ENCODE measurements around the gene LAPTM4A. TPM values are rescaled to one million over a fixed set of nuclear protein-coding genes. Genes with fewer than 3 reads are reported as not detected.
"Not testable (repeated sequence)": the region's sequence is repeated elsewhere in the genome, so short reads cannot be mapped to it uniquely, and the experiment has no call there.

The LAPTM4A gene
- polyA plus RNA-seq (2013, experiment 1 of 2; ENCODE audit: insufficient read length), result 278 TPM
- polyA plus RNA-seq (2013, experiment 2 of 2; ENCODE audit: insufficient read length), result 300 TPM

DNA sequence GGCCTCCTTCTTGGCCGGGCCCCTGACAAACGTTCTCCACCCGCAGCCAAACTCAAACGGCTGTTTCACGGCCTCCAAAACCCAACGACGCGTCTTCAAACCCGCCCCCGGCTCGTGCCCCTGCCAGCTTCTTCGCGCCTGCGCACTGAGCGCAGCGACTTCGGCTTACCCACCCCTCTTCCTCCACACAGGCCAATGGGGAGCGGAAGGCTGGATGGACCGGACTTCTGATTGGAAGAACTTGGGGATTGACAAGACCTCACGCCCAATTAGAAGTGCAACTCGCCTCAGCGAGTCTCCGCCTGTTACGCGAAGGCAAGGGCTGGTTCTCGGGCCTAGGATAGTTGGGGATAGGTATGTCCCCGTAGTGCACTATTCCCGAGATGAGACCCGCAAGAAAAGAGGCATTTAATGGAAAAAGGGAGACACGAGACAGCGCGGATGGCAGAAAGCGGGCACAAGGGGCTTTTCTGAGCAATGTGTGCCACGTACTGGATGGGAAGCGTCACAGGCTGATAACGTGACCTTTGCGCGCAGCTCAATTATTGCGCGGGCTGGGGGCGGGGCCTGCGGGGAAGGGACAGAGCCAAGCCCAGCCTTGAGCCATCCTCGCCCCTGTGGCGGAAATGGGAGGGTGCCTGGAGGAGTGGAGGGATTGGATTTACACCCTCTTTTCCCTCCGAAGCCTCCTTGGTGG is at the start of gene LAPTM4A:
Gene LAPTM4A, minus strand, starts transcription at position 97 of the 697 bp plus-strand sequence. CDS start 108 bp downstream, outside the sequence.
- DNase-seq, result peak; percentile 100

DNA sequence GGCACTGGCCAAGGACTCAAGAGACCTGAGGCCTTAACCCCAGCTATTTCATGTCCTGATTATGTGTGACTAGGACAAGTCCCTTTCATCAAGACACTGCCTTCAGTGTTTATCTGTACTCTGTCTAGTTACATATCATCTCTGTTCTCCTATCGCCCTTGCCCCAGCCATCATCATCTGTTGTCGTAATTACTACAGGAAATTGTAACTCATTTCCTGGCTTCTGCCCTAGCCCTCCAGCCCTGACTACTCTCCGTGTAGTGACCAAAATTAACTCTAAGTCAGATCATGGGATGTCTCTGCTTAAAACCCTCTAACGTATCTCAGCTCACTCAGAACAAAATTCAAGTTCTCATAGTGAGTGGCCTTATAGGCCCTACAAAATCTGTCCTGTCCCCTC is 49.3 kb upstream of the LAPTM4A start:
- DNase-seq, result no peak

DNA sequence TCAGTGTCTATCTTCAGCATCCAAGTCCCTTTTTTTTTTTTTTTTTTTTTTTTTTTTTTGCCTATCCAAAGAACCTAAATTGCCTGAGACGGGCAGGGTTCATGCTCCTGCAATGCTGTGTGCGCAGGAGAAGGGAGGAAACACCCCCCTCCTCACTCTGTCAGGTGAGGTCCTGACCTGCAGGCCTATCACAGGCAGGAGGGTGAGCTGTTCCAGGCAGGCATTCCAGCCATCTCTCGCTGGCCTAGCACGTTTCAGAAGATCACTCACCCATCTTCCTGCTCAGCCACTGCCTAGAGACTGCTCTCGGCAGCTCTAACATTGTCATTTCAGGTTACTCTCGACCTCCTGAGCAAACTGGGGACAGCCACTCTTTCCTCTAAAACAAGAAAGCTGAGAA is 48.4 kb upstream of the LAPTM4A start:
- no peak for DNase-seq

DNA sequence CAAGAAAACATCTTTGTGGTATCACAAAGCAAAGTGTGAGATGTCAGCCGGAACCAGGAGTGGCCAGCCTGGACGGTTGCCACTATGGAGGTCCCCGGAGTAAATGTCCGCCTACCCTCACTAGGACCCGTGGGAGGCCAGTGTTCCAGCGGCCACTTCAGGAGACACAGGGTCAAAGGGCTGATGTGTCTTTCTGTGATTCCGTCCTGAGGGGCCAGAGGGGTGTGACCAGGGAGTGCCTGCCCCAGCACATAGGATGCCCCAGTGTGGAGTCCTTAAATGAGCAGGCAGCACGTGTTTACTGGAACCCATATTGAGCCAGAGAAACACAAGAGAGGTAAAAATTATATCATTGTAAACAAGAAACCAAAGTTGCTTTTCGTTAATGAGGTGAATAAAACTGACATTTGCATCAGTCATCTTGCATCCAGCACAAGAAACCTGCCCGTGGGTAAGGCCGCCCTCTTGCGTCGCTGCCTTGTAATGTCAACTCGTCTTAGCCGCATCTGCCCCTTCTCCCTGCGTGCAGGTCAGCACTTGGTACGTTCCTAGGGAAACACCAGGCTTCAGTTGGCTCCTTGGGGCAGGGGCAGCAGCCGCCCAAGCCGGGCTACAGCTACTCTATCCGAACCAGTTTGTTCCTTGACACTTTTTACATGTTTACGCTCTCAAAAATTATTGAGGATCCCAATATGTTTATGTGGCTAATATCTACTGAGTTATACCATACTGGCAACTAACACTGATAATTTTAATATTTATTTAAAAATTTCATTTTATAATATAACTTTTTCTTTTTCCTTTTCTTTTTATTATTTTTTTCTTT is 46.7 kb upstream of the LAPTM4A start:
- peak; percentile 82 for DNase-seq

DNA sequence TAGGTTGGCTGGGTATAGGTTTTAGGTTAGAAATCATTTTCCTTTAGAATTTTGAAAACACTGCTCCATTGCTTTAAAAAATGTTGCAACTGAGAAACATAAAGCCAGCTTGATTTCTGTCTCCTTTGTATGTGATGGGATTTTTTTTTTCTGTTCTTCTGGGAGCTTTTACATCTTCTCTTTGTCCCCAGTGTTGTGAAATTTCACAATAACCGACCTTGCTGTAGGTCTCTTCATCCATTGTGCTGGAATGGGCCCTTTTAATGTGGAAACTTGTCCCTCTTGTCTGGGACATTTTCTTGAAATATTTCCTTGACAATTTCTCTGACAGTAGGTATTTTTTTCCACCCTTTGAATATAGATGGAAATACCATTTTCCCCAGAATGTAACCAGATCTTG is 44.0 kb upstream of the LAPTM4A start:
- no peak for DNase-seq

DNA sequence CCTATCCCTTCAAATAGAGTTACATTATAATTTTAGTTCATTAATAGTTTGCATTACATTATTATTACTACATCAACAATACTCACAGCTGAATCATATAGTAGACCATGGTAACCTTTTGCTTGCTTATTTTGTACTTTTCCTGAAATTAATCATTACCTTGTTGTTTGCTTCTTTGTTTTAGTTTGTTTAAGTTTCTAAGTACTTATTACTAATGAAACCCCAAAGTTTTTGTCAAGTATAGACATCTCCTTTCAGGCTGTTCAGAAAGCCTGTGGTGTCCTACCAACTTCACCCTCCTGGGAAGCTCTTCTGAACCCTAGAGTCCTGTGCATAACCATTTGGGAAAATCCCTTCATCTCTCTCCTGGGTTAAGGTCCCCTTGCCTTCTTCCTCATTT is 43.5 kb upstream of the LAPTM4A start:
- DNase-seq, result no peak

DNA sequence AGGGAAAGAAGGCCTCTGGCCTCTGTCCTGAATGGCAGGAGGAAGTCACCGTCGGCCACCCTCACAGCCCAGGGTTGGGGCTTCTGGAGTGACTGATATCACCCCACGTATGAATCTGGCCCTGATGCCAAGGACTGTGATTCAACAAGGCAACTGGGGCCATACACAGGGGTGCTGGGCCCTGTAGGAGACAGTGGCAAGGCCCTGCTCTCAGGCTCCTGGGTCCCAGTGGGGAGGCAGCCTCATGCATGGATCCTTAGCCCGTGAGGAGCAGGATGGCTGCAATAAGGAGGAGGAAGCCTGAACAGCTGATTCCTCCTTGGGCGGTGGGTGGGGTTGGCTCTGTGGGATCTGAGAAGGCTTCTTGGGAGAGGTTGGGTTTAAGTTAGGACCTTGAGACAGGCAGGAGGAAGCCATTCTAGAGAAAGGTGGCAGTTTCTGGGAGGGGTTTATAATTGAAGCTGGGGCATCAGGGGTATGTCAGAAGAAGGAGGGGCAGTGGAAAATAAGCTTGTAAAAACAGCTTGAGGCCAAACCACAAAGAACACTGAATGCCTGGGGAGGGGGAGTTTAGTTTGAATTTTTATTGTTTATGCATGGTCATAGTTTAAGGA is 42.8 kb upstream of the LAPTM4A start:
- DNase-seq, result no peak

DNA sequence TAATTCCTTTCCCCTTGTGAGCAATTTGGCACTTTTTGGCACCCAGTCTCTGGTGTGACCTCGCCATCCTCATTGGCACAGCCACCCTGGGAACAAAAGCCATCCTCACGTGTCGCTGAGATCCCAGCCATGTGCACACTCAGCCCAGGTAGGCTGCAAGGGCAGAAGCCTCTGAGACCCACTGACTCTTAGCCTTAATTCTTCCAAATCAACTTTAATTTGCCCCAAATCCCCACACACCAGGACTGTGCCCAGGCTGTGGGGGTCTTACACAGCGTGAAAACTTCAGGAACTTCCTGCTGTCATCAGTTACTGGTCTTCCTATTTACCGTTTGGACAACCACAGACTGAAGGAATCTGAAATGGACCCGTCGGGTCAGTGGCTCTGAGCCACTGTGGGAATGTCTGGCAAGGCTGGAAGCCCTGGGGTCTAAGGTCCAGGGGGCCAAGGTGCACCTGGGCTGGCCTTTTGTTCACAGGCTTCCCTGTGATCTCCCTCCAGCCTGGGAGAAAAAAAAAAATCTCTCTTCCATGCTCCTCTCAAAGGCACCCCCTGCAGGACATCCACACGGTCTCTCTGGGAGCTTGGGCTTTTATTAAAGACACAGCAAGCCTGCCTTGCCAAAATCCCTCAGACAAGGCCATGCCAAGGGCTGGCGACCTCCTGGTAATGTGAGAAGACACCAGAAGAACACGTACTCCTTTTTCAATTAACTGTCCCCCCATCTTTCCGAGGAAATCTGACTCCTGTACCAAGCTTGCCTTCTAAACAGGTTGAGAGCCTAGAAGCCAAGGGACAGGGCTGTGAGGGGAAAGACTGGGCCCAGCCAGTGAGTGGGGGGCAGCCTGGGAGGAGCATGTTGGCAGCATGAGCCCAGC is 42.1 kb upstream of the LAPTM4A start:
- DNase-seq, result peak; percentile 79

DNA sequence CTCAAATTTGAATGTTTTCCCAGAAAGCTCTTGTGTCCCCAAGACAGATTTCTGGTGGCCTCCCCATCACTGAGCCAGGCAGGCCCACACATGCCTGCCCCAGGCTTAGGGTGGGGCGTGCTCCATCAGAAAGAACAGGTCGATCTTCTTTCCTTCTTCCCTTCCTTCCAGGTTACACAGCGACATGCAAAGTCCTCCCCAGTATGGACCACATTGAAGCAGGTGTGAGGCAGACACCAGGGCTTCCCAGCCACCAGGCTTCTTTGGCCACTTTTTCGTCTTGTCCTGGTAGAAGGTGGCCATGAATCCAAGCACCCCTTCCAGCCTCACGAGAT is 41.4 kb upstream of the LAPTM4A start:
- DNase-seq, result no peak

DNA sequence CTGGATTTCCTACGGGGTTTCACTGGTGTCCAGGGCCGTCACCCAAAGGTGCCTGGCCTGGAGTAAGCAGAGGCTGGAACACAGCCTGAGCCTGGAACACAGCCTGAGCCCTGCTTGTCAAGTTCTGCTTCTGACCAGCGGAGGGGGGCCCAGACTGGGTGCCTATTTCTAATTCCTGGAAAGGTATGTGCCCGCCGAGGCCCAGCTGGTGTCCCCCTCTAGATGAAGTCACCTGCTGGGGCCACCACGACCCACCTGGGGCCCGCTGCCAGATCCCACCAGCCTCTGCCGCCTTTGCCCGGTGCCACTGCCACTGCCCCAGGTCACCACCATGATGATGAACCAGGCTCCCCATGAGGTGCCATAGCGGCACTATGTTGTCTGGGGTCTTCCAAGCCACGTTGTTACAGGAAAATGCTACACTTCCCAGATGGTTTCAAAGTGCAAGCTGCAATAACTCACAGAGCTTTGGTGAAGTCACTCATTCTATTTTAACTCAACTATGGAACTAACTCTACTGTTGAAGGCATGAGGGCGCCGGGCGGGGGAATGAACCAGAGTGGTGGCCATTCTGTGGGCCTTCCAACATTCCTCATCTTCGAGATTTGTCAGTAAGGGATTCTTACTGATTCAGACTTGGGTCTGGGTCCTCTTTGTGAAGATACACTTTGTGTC is 40.9 kb upstream of the LAPTM4A start:
- DNase-seq, result no peak

DNA sequence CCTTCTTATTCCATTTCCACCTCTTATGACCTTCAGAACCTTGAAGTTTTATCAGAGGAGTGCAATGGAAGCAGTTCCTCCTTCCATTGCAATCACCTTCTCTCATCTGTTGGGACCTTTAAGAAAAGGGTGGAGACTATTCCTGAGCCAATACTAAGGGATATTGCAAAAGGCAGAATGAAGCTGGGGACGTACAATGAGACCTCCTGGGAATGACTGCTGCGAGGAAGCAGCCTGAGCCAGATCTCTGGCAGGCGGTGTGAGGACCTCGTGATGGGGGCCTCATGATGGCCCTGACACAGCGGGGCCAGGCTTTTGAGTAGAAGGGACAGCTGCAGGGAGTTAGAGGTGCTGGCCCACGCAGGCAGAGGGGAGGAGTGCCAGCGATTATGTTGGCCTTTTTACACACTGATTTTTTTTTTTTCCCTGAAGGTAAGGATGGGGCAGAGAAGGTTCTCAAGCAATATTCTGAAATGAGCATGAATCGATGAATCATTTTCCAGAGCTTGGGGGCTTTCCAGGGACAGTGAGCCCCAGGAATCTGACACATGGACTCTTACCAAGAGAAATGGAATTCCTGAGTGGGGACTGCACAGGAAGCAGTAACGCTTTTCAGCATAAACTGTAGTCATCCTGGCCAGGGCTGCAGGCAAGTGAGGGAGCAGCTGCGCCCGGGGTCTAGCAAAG is 40.0 kb upstream of the LAPTM4A start:
- DNase-seq, result peak; percentile 94

DNA sequence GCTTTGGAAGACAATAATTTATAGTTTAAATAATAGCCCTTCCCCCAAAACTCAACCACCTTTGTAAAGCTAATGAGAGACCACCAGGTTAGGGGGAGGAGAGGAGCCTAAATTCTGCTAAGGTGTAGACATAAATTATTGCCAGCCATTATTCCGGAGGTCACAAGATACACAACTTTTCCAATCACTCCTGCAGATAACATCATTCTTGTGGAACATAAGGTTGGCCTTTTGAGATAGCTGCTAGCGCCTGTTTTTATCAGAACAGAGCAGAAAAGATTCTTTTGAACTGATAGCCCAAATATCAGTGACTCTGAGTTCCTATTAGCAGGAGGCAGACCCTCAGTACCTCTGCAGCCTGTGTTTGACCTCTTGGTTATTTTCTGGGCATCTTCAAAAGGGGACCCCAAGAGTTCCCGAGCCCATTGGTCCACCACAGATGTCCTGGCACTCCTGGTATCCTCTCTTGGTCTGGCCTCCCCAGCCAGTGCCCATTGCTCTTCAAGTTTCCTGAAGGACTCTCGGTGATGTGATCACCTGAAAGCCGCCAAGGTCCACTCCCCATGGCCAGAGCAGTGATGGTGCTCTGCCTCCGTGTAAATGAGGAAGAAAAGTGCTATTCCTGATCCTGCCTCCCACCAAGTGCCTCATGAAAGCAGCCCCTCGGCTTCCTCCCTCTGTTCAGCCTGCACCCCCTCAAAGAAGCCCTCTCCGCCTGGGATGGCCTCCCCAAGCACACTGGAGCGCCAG is 38.5 kb upstream of the LAPTM4A start:
- DNase-seq, result no peak

DNA sequence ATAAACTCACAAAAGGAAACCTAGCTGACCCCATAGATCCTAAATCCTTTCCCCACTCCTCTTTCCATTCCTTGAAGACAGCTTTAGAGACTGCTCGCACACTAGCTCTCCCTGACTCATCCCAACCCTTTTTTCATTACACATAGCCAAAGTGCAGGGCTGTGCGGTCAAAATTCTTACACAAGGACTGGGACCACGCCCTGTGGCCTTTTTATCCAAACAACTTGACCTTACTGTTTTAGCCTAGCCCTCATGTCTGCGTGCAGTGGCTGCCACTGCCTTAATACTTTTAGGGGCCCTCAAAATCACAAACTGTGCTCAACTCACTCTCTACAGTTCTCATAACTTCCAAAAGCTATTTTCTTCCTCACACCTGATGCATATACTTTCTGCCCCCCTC is 34.5 kb upstream of the LAPTM4A start:
- DNase-seq, result not testable (repeated sequence)

DNA sequence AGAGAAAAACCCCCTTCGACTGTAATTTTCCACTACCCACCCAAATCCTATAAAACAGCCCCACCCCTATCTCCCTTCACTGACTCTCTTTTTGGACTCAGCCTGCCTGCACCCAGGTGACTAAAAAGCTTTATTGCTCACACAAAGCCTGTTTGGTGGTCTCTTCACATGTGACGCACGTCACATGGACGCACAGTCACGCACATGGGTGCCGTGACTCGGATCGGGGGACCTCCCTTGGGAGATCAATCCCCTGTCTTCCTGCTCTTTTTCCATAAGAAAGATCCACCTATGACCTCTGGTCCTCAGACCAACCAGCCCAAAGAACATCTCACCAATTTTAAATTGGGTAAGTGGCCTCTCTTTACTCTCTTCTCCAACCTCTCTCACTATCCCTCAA is 31.4 kb upstream of the LAPTM4A start:
- not testable (repeated sequence) for DNase-seq

DNA sequence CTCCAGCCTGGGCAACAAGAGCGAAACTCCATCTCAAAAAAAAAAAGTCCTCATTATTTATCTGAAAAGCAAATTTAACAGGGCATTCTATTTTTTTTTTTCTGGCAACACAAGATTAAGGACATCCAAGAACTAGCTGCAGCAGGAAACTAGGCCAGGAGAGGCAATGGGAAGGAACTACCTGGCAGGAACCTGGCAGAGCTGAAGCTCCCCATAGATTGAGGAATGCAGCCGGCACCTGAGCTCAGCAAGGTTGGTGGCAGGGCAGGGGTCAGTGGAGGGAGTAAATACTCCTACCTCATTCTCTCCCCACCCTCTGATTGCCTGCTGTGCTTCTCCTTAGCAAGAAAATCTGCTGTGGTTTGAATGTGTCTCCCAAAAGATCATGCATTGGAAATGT is 30.4 kb upstream of the LAPTM4A start:
- DNase-seq, result no peak

DNA sequence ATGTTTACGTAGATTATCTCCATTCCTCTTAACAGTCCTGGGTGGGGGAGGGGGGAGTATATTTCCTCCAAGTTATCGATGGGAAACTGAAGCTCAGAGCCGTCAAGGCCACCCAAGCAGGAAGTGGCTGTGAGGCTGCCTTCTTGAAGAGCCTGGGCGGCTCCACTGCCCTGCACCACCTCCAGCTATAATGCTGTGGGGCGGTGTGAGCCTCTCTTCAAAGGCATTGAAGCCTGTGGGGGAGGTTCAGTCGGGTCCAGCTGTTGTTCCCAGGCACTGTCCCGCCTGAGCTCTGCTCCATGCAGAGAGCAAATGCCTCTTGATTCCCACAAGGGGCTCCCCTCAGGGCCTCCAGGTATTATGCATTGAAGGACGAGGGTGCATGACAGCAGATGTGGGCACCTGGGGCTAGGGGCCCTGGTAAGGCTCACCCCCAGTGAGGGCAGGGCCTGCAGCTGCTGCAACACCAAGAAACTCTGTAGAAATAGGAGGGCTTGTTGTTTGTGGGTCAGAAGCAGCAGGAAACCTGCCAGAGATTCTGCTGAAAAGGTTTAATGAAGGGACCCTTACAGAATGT is 29.5 kb upstream of the LAPTM4A start:
- no peak for DNase-seq

DNA sequence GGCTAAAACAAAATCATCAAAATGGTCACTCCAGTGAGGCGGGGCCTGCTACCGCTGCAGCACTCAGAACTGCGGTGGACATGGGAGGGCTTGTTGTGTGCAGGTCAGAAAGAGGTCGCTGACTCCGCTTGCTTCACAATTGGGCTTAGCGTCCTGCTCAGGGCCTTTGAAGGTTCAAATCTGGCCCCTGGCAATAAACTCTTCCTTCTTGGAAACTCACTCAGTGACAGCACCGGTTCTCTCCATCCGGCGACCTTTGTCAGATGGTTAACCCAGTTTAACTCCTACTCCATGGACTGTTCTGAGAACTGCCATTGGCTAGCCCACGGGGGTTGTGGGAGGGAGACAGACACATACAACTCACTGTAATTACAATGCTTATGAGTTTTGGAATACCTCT is 29.0 kb upstream of the LAPTM4A start:
- no peak for DNase-seq

DNA sequence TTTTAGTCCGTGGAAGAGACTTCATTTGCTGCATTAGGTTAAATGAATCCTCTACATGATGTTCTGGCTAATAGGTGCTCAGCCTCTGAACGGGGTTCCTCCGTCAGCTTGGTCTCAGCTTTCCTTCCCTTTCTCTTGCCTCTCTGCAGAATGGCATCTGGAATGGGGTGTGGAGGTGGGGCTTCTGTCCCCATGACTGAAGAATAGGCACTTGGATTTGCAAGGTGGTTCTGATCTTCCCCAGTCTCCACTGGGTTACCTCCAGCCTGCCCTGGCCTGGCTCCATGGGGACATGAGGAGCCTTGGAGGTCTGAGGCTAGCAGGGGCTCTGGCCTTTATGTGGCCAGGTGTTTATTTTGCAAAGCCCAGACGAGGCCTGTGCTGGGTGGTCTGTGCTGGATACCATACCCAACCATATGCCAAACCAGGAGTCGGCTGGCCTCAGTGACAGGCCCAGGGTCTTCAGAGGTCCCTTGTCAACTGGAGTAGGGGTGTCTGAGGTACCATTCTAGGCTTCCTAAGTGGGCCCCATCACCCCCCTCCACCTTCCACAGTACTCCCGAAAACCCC is 28.2 kb upstream of the LAPTM4A start:
- DNase-seq, result no peak

DNA sequence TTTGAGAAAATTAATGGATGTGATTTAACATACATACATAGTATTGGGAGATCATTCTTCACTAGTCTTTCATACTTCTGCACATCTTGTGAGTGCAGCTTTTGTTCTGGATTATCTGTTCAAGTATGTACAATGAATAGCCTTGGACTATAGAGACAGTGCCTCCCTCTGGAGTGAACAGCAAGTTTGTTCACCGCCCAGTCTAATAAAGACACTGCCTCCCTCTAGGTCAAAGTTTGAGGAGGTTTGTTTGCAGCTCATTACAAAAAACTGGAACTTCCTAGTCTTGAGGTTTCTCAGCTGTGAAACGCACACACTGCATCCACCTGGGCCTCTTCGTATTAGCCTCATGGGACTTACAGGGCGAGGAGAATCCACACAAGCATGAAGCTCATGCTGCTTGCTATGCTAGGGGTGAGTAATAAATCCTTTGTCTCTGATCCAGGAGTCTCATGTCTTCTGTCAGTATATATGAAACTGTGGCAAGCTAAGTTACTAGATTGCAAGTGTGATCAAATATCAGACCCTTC is 26.0 kb upstream of the LAPTM4A start:
- DNase-seq, result no peak

DNA sequence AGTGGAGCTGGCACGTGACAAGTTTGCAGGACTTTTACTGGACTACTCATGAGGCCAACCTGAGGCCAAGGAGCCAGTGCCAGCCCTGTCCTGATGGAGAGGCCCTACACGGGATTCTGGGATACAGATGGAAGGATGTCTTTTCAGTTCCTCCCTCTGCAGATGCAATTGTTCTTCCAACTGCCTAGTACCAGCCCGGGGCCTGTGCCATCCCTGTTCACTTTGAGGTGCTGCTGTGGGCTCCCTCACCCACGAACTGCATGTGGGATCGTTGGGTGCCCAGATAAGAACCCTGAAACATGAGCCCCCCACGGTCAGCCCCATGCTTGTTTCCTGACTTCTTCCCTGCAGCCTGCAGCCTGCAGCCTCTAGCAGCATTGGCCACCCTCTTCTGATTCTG is 25.3 kb upstream of the LAPTM4A start:
- no peak for DNase-seq
